GM12875 (cell line): ENCODE results near the gene METTL16.

Experiments used
- H3K4me3 ChIP-seq: one replicate; pipeline ENCODE4 v1.5.1; 2011; ENCODE audit warnings: low read depth, low read length, control low read depth
- CTCF ChIP-seq: IDR thresholded peaks from 2 replicates; pipeline ENCODE4 v1.5.1; 2011; ENCODE audit warnings: low read depth, mild to moderate bottlenecking, control low read depth, inconsistent platforms, low read length, moderate library complexity, borderline replicate concordance; ENCODE audit not compliant: insufficient read depth

Gene METTL16

GRCh38 chr17:2438823-2439222 lies 72.9 kb downstream of the METTL16 start:
- no peak overlapping the region for H3K4me3 ChIP-seq
- TF ChIP-seq CTCF = no peak

GRCh38 chr17:2436316-2436905 lies 75.3 kb downstream of the METTL16 start:
- no peak overlapping the region for H3K4me3 ChIP-seq
- no peak for TF ChIP-seq CTCF

GRCh38 chr17:2435862-2436261 lies 75.8 kb downstream of the METTL16 start:
- H3K4me3 ChIP-seq = no peak overlapping the region
- TF ChIP-seq CTCF = no peak

GRCh38 chr17:2435181-2435741 lies 76.4 kb downstream of the METTL16 start:
- no peak overlapping the region for H3K4me3 ChIP-seq
- no peak for TF ChIP-seq CTCF

GRCh38 chr17:2433696-2434095 lies 78.0 kb downstream of the METTL16 start:
- TF ChIP-seq CTCF = no peak

GRCh38 chr17:2427910-2428309 lies 83.8 kb downstream of the METTL16 start:
- H3K4me3 ChIP-seq = no peak overlapping the region

More at GRCh38 chr17:2433696-2434095, 78.0 kb downstream of the METTL16 start:
- no peak overlapping the region for H3K4me3 ChIP-seq

More at GRCh38 chr17:2427910-2428309, 83.8 kb downstream of the METTL16 start:
- TF ChIP-seq CTCF = no peak
